ENCODE data around the gene KRTAP10-6.

Gene KRTAP10-6

DNA sequence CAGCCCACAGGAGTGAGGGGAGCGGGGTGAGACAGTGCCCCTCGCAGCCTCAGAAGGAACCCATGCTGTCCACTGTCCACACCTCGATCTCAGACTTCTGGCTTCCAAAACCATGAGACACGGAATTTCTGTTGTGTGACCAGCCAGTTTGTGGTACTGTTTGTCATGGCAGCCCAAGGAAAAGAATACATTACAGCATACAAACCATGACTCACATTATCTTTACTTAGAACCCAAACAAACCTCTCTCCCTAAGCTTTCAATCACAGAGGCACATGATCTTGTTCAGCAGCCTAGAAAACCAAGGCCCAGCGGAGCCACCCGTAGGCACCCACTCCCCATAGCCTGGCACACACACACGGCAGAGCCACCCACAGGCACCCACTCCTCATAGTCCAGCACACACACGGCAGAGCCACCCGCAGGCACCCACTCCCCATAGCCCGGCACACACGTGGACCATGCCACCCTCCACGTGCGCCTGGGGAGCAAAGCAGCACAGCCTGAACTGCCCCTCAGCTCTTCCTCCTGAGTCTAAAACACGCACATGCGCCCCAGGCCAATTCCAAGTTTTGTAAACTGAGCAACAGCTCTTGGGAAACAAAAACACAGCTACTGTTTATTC is 19.2 kb downstream of the KRTAP10-6 start:
- DNase-seq (ENCODE audit: low read depth): no peak
- TF ChIP-seq CTCF (IDR thresholded peaks at IDR 0.05; ENCODE audit: insufficient read depth, low read depth, low read length, missing control alignments): no peak
- H3K4me3 ChIP-seq (ENCODE audit: low read length): no peak overlapping the region

- DNase-seq (ENCODE audit: low read depth): no peak
- TF ChIP-seq CTCF (IDR thresholded peaks at IDR 0.05; ENCODE audit: insufficient read depth, low read depth, low read length, missing control alignments): no peak
- H3K4me3 ChIP-seq (ENCODE audit: low read length): no peak overlapping the region
Measured at GRCh38 chr21:44571844-44572782, 20.2 kb downstream of the KRTAP10-6 start.

GRCh38 chr21:44571296-44571695 is 21.0 kb downstream of the KRTAP10-6 start:
- no peak for DNase-seq (ENCODE audit: low read depth)
- TF ChIP-seq CTCF (IDR thresholded peaks at IDR 0.05; ENCODE audit: insufficient read depth, low read depth, low read length, missing control alignments): no peak
- no peak overlapping the region for H3K4me3 ChIP-seq (ENCODE audit: low read length)

DNA sequence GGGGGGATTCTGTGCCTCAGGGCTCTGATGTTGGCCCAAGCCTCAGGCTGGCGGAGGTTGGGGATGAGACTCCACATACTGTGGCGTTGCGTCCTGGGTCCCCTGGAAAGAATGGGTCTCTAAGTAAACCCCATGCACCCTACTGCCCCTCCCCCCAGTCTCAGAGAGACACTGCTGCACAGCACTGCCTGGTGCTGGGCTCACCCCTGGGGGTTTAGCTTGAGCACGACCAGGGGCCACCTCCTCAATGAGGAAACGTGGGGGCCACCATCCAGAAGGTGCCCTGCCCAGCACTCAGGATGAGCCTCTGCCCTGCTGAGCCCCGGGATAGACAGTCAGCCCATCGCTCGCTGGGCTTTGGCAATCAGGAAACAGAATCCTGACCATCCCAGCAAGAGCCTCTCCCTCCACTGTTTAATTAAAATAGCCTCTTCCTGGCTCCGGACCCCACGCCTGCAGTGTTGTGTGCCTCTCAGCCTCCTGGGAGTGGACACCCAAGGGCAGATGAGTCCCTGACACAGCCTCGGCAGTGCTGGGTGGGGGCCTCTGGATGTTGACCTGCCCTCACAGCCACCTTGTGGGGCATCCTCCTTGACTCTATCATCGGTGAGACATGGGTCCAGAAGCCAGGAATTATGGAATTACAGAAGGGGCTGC is 22.3 kb downstream of the KRTAP10-6 start:
- H3K4me3 ChIP-seq (ENCODE audit: low read length): no peak overlapping the region
- no peak for DNase-seq (ENCODE audit: low read depth)
- TF ChIP-seq CTCF (IDR thresholded peaks at IDR 0.05; ENCODE audit: insufficient read depth, low read depth, low read length, missing control alignments): no peak

DNA sequence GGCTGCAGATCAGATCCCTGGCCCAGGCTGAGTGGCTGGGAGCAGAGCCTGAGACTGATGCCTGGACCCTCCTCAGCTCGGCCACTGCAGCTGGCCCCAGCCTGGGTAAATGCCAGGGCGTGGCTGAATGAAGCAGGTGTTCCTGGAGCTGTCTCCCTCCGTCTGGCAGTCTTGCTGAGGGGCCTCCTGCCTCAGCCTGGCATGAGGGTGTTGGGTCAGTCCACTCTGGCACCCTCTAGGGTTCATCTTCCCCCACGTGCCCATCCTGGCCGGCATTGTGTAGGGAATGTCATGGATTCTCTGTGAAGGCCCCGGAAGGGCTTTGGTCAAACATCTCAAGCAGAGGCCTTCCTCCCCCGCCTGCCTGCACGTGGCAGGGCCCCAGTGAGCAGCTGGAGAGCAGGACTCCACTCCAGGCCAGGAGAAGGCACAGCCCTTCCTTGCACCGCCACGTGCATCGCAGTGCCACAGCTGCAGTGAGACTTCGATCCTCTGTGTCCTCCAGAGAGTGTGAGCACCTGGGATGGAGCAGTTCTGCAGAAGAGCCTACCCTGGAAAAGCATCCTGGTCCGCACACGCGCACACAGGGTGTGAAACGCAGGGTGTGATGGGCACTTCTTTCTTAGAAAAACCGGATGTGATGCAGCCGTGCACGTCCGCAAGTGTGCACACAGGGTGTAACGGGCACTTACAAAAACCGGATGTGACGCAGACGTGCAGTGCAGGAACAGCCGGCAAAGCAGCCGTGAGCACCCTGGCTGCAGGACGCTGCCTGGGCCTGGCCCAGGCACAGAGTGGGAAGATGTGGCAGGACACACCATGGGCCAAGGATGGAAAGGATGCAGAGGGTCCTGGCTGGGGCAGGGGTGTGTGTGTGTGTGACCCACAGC is 23.4 kb downstream of the KRTAP10-6 start:
- no peak overlapping the region for H3K4me3 ChIP-seq (ENCODE audit: low read length)
- TF ChIP-seq CTCF (IDR thresholded peaks at IDR 0.05; ENCODE audit: insufficient read depth, low read depth, low read length, missing control alignments): no peak
- no peak for DNase-seq (ENCODE audit: low read depth)

GRCh38 chr21:44568261-44568660 is 24.0 kb downstream of the KRTAP10-6 start:
- no peak for DNase-seq (ENCODE audit: low read depth)
- H3K4me3 ChIP-seq (ENCODE audit: low read length): no peak overlapping the region
- TF ChIP-seq CTCF (IDR thresholded peaks at IDR 0.05; ENCODE audit: insufficient read depth, low read depth, low read length, missing control alignments): no peak
